GM12865 (cell line): ENCODE measurements around the gene IL1RAPL1.

Source experiments
- DNase-seq: peaks from one replicate; pipeline ENCODE4 v3.0.0; 2010; ENCODE audit warnings: low read depth
- H3K4me3 ChIP-seq: 2 replicates; pipeline ENCODE4 v1.5.1; 2011; ENCODE audit warnings: mild to moderate bottlenecking, low read depth, low read length, control low read depth
- TF ChIP-seq, protein P1 (sequence below): IDR thresholded peaks from 2 replicates; pipeline ENCODE4 v1.5.1; 2011; ENCODE audit warnings: low read length, control low read depth, low read depth, inconsistent platforms; ENCODE audit not compliant: insufficient read depth; ENCODE audit errors: missing control alignments

Gene IL1RAPL1

GRCh38 chrX:29012867-29013266, 425.6 kb downstream of the IL1RAPL1 start:
- DNase-seq, result peak; percentile 35
- TF ChIP-seq, protein P1, sequence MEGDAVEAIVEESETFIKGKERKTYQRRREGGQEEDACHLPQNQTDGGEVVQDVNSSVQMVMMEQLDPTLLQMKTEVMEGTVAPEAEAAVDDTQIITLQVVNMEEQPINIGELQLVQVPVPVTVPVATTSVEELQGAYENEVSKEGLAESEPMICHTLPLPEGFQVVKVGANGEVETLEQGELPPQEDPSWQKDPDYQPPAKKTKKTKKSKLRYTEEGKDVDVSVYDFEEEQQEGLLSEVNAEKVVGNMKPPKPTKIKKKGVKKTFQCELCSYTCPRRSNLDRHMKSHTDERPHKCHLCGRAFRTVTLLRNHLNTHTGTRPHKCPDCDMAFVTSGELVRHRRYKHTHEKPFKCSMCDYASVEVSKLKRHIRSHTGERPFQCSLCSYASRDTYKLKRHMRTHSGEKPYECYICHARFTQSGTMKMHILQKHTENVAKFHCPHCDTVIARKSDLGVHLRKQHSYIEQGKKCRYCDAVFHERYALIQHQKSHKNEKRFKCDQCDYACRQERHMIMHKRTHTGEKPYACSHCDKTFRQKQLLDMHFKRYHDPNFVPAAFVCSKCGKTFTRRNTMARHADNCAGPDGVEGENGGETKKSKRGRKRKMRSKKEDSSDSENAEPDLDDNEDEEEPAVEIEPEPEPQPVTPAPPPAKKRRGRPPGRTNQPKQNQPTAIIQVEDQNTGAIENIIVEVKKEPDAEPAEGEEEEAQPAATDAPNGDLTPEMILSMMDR, result no peak
- no peak overlapping the region for H3K4me3 ChIP-seq

DNA sequence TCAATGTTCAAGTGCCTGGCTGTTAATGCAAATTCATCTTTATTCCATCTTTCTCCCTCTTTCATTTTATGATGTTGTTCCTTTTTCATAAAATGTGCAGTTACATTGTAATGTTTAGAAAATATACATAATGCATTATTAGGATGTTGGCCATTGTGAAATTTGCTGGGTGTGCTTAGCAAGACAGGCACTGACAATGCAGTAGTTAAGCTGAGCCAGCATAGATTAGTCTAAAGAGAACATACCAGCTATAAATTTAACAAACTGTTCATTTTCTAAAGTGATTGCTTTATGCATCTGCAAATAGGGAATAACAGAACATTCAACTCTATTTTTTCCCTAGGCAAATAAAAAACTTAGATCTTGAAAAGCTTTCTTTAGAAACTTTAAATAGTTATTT, 436.0 kb downstream of the IL1RAPL1 start:
- TF ChIP-seq, protein P1, result no peak
- DNase-seq, result no peak
- no peak overlapping the region for H3K4me3 ChIP-seq

GRCh38 chrX:29024871-29025270, 437.6 kb downstream of the IL1RAPL1 start:
- DNase-seq, result peak; percentile 36
- no peak overlapping the region for H3K4me3 ChIP-seq
- TF ChIP-seq, protein P1, result no peak

DNA sequence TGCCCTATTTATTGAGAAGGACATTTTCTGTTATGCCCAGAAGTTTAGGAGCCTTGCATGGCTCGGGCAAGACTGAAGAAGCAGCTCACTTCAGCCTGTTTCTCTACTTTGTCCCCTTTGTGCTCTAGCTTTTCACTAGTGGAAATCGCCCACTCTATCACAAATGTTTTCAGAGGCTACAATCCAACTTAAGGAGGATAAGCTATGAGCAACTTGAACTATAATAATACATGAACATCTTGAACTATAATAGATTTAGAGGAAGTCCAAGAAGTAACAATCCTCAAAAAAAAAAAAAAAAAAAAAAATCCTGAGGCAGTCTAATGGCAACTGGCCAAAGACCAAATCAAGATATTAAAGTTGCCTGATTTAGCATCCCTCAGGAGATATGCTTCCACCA, 452.3 kb downstream of the IL1RAPL1 start:
- H3K4me3 ChIP-seq, result no peak overlapping the region
- TF ChIP-seq, protein P1, result no peak
- no peak for DNase-seq

DNA sequence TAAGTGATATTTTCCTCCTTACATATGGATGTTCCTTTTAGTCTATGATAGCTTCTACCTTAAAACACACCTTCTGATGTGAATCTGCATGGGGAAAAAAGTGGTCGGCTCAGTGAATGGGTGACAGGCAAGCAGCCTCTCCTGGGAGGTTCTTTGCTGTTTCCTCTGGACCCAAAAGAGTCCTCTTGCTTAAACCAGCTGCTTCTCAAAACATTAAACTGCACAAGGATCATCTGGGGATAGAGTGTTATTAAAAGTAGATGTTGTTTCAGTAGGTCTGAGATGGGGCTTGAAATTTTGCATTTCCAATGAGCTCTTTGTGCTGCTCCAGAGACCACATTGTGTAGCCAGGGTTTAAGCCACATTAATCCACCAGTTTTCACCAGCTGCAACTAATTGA, 452.9 kb downstream of the IL1RAPL1 start:
- no peak overlapping the region for H3K4me3 ChIP-seq
- TF ChIP-seq, protein P1, result no peak
- no peak for DNase-seq

DNA sequence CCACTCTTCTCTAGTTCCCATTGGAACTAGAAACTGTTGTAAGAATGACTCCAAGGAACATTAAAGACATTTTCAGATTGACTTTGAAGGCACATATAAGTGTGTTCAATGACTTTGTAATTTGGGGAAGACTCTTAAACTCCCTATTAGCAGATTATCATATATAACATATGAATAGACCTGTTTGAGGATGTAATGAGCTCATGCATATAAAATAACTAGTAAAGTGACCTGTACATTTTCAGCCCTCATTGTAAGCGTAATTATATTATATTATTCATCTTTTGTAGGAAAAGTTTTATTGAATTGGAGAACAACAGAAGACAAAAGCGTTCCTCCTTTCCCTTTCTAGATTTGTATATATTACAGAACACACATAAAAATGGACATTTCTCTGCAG, 455.1 kb downstream of the IL1RAPL1 start:
- no peak overlapping the region for H3K4me3 ChIP-seq
- TF ChIP-seq, protein P1, result no peak
- no peak for DNase-seq

DNA sequence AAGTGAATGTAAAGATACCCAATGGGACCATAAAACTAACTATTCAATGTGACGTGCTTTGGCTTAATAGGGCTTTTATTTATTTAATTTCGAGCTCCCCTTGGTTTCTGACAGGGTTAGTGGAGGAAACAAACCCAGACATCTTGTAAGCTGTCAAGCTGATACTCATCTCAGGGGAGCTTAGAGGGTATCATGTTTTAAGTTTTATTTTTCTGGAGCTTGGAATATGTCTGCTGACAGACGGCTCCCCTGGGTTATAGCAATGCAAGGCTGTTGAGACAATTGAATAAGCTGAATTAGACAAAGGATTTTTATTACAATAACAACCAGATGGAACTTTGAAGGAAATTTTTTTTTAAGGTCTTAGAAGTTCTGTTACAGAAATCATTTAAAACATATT, 456.5 kb downstream of the IL1RAPL1 start:
- TF ChIP-seq, protein P1, result no peak
- no peak overlapping the region for H3K4me3 ChIP-seq
- no peak for DNase-seq
